H1 (cell line): ENCODE results near the gene MARCHF2. TPM values are rescaled to one million over a fixed set of nuclear protein-coding genes. Genes with fewer than 3 reads are reported as not detected.
A peak's percentile ranks its signal among the peaks of the same experiment; 100 is the strongest.

ENCODE experiments used
- CTCF ChIA-PET: fragments of 300-600 bp; sonication (Branson Sonifier 250); formaldehyde crosslinking; loops from one replicate; lab custom pipeline; 2021; ENCODE audit not compliant: partially characterized antibody; lab: Charles Lee
- POLR2A ChIA-PET: fragments of 300-600 bp; sonication (Branson Sonifier 250); formaldehyde crosslinking; loops from one replicate; lab custom pipeline; 2021; ENCODE audit warnings: inconsistent platforms; ENCODE audit not compliant: partially characterized antibody; lab: Charles Lee
- DNase-seq, 2 experiments: peaks; one replicate each; pipeline versions ENCODE4 v3.0.0 to v3.0.0-alpha.2; 2010 to 2022; ENCODE audit warnings: low spot score in 2 of 2, low read depth in 1 of 2, mixed read lengths in 1 of 2
- FAIRE-seq: peaks from 2 replicates; lab custom pipeline; 2011; peaks lifted over from hg19 to GRCh38; lab: Jason Lieb, UNC
- H2AFZ ChIP-seq: 2 replicates; pipeline ENCODE4 v1.8.1; 2012; ENCODE audit warnings: low read length, inconsistent platforms
- H2AK5ac ChIP-seq: 2 replicates; pipeline ENCODE4 v1.6.1; 2013; ENCODE audit warnings: low read depth, low read length
- H2BK120ac ChIP-seq: replicated peaks from 2 replicates; pipeline ENCODE3; 2013; ENCODE audit warnings: low read depth, low read length, inconsistent platforms
- H2BK12ac ChIP-seq: 2 replicates; pipeline ENCODE4 v1.6.1; 2013; ENCODE audit warnings: low read depth, low read length
- H2BK15ac ChIP-seq: 2 replicates; pipeline ENCODE4 v1.6.1; 2013; ENCODE audit warnings: low read length
- H2BK20ac ChIP-seq: 2 replicates; pipeline ENCODE4 v1.6.1; 2013; ENCODE audit warnings: low read length
- H2BK5ac ChIP-seq: 2 replicates; pipeline ENCODE4 v1.6.1; 2013; ENCODE audit warnings: low read depth, low read length
- H3K14ac ChIP-seq: 2 replicates; pipeline ENCODE4 v1.6.1; 2013; ENCODE audit warnings: inconsistent platforms; ENCODE audit not compliant: insufficient read length
- H3K18ac ChIP-seq: 2 replicates; pipeline ENCODE4 v1.6.1; 2013; ENCODE audit warnings: low read length; ENCODE audit errors: extremely low read depth
- H3K23ac ChIP-seq: 2 replicates; pipeline ENCODE4 v1.6.1; 2013; ENCODE audit warnings: inconsistent platforms; ENCODE audit not compliant: insufficient read length
- H3K23me2 ChIP-seq: 2 replicates; pipeline ENCODE4 v1.6.1; 2013; ENCODE audit warnings: low read depth, low read length
- H3K27ac ChIP-seq: 2 replicates; pipeline ENCODE4 v1.6.1; 2011; ENCODE audit warnings: low read depth, low read length, inconsistent platforms
- H3K27me3 ChIP-seq, 4 experiments: replicated peaks in 1 of 4; 1 replicate in 1 of 4; 2 replicates in 3 of 4; pipeline versions ENCODE4 v1.6.1 to v1.8.1; 2011 to 2013; ENCODE audit warnings: low read length in 3 of 4, mild to moderate bottlenecking in 3 of 4, inconsistent platforms in 2 of 4, mixed read lengths in 2 of 4, moderate library complexity in 1 of 4; ENCODE audit not compliant: control insufficient read depth in 3 of 4, insufficient read depth in 3 of 4; ENCODE audit errors: extremely low read depth in 1 of 4
- H3K36me3 ChIP-seq, 4 experiments: 2 replicates each; pipeline versions ENCODE4 v1.6.1 to v1.8.1; 2011 to 2013; ENCODE audit warnings: mild to moderate bottlenecking in 4 of 4, low read length in 3 of 4, moderate library complexity in 2 of 4, control low read depth in 1 of 4, inconsistent platforms in 1 of 4; ENCODE audit not compliant: insufficient read depth in 4 of 4, control insufficient read depth in 2 of 4
- H3K4ac ChIP-seq: replicated peaks from 2 replicates; pipeline ENCODE3; 2013; ENCODE audit warnings: low read length, low read depth, mixed read lengths, inconsistent platforms; ENCODE audit not compliant: insufficient read length
- H3K4me1 ChIP-seq, 4 experiments: replicated peaks in 1 of 4; 1 replicate in 1 of 4; 2 replicates in 3 of 4; pipeline versions ENCODE4 v1.6.1 to v1.8.1; 2011 to 2013; ENCODE audit warnings: low read length in 3 of 4, inconsistent platforms in 2 of 4, mixed read lengths in 1 of 4; ENCODE audit not compliant: insufficient read depth in 4 of 4, control insufficient read depth in 3 of 4
- H3K4me2 ChIP-seq, 2 experiments: 2 replicates each; pipeline versions ENCODE4 v1.6.1 to v1.8.1; 2011 to 2013; ENCODE audit warnings: low read depth in 2 of 2, low read length in 2 of 2, control low read depth in 1 of 2, inconsistent platforms in 1 of 2, mild to moderate bottlenecking in 1 of 2; ENCODE audit not compliant: insufficient read depth in 1 of 2
- H3K4me3 ChIP-seq, 4 experiments: fragments of 200-600, 300-600 bp in 1 of 4; sonication (generic), shearing (Covaris generic), sonication (Bioruptor Twin) in 1 of 4; 2 replicates each; pipeline versions ENCODE4 v1.5.1 to v1.8.1; 2011 to 2016; ENCODE audit warnings: low read length in 4 of 4, low read depth in 3 of 4, control low read depth in 2 of 4, inconsistent platforms in 2 of 4, mild to moderate bottlenecking in 2 of 4, mixed read lengths in 1 of 4, moderate library complexity in 1 of 4; ENCODE audit not compliant: insufficient read depth in 2 of 4; ENCODE audit errors: extremely low read depth in 1 of 4
- H3K56ac ChIP-seq: replicated peaks from 2 replicates; pipeline ENCODE3; 2013; ENCODE audit warnings: low read depth, mild to moderate bottlenecking, mixed read lengths, low read length, inconsistent platforms; ENCODE audit not compliant: insufficient read length
- H3K79me1 ChIP-seq: 2 replicates; pipeline ENCODE4 v1.6.1; 2013; ENCODE audit warnings: low read depth, low read length, control low read depth
- H3K79me2 ChIP-seq, 2 experiments: 2 replicates each; pipeline versions ENCODE4 v1.6.1 to v1.8.1; 2012 to 2013; ENCODE audit warnings: low read length in 2 of 2, mild to moderate bottlenecking in 2 of 2, inconsistent platforms in 1 of 2; ENCODE audit not compliant: insufficient read depth in 2 of 2, control insufficient read depth in 1 of 2
- H3K9ac ChIP-seq, 4 experiments: replicated peaks in 1 of 4; 1 replicate in 1 of 4; 2 replicates in 3 of 4; pipeline versions ENCODE4 v1.6.1 to v1.8.1; 2011 to 2013; ENCODE audit warnings: low read depth in 3 of 4, low read length in 3 of 4, control low read depth in 2 of 4, mild to moderate bottlenecking in 2 of 4, moderate library complexity in 2 of 4, inconsistent platforms in 1 of 4; ENCODE audit errors: extremely low read depth in 1 of 4
- H3K9me3 ChIP-seq, 2 experiments: 2 replicates each; pipeline versions ENCODE4 v1.6.1 to v1.8.1; 2012 to 2013; ENCODE audit warnings: mild to moderate bottlenecking in 2 of 2, moderate library complexity in 2 of 2, control low read depth in 1 of 2, inconsistent platforms in 1 of 2, low read depth in 1 of 2, low read length in 1 of 2, mixed read lengths in 1 of 2; ENCODE audit not compliant: insufficient read depth in 2 of 2
- H4K20me1 ChIP-seq, 2 experiments: replicated peaks in 1 of 2; 2 replicates each; pipeline versions ENCODE3 to v1.8.1; 2011 to 2013; ENCODE audit warnings: inconsistent platforms in 2 of 2, low read length in 2 of 2, mild to moderate bottlenecking in 1 of 2; ENCODE audit not compliant: insufficient read depth in 2 of 2, control insufficient read depth in 1 of 2
- H4K5ac ChIP-seq: 2 replicates; pipeline ENCODE4 v1.6.1; 2013; ENCODE audit warnings: low read length, low read depth, mixed read lengths, inconsistent platforms; ENCODE audit not compliant: insufficient read length
- H4K8ac ChIP-seq: 2 replicates; pipeline ENCODE4 v1.8.0; 2013; ENCODE audit warnings: mild to moderate bottlenecking, moderate library complexity, low read length, inconsistent platforms; ENCODE audit not compliant: insufficient read depth; ENCODE audit errors: extremely low read depth
- H4K91ac ChIP-seq: replicated peaks from 2 replicates; pipeline ENCODE3; 2013; ENCODE audit warnings: low read length, mixed read lengths, inconsistent platforms; ENCODE audit not compliant: insufficient read length
- BCL11A ChIP-seq, 2 experiments: IDR thresholded peaks; one replicate each; pipeline ENCODE4 v1.6.1; 2011; ENCODE audit warnings: low read depth in 2 of 2, low read length in 2 of 2, mild to moderate bottlenecking in 2 of 2
- E2F6 ChIP-seq: IDR thresholded peaks from 2 replicates; pipeline ENCODE4 v1.6.1; 2012; ENCODE audit warnings: inconsistent platforms
- POLR2AphosphoS5 ChIP-seq: IDR thresholded peaks from 2 replicates; pipeline ENCODE4 v1.6.1; 2011; ENCODE audit warnings: low read depth, low read length
- SIRT6 ChIP-seq: IDR thresholded peaks from one replicate; pipeline ENCODE4 v1.7.1; 2012; ENCODE audit warnings: low read length, inconsistent platforms
- SP1 ChIP-seq: IDR thresholded peaks from 2 replicates; pipeline ENCODE4 v1.6.1; 2011; ENCODE audit warnings: low read depth, low read length
- WGBS, 2 experiments: shearing (Covaris generic) in 1 of 2; methylation state at CpG; one replicate each; pipeline versions ENCODE4 v1.1.6 to v1.1.7; 2013 to 2015; ENCODE audit warnings: low lambda C conversion rate in 2 of 2, mixed read lengths in 2 of 2, inconsistent platforms in 1 of 2, low coverage in 1 of 2, missing lambda C conversion rate in 1 of 2; ENCODE audit not compliant: insufficient replicate concordance in 2 of 2, insufficient coverage in 1 of 2, insufficient read length in 1 of 2; ENCODE audit errors: extremely low coverage in 1 of 2, missing lambda C conversion rate in 1 of 2; 5-methylcytosine and 5-hydroxymethylcytosine counted together
- polyA plus RNA-seq, 7 experiments: library from polyadenylated mRNA; depleted of rRNA in 3 of 7; stranded (reverse) in 5 of 7; unstranded in 2 of 7; fragments of >200 nt in 5 of 7; fragments of 200-250 nt in 2 of 7; gene quantifications; 1 replicate in 5 of 7; 2 replicates in 1 of 7; 4 replicates in 1 of 7; pipeline versions ENCODE4 v1.2.1 to v1.2.3, GENCODE V29; 2011 to 2013; ENCODE audit warnings: missing spikeins in 2 of 7, mixed read lengths in 2 of 7
- total RNA-seq: library from RNA; stranded (reverse); fragmentation: NEBNext Ultra II Directional; extraction: Animal tissue kit (Norgen Biotek cat#: 25700); gene quantifications from 2 replicates; pipeline ENCODE4 v1.2.1, GENCODE V29; 2021

Gene MARCHF2
- total and polyA plus RNA-seq, 2 of the 8 experiments (the other 6 are each of a cell fraction or from before 2014, with no cell fraction given): 18.5 to 46.2 TPM

GRCh38 chr19:8487137-8487851, 74.2 kb downstream of the MARCHF2 start:
- H3K23ac ChIP-seq: no peak overlapping the region
- TF ChIP-seq SP1: no peak
- TF ChIP-seq POLR2AphosphoS5: peak; percentile 29; the same call in 1 of the 2 replicates
- no peak for TF ChIP-seq BCL11A (IDR thresholded peaks at IDR 0.05; ENCODE audit: low read depth in 2 of 2, low read length in 2 of 2)
- TF ChIP-seq E2F6: no peak
- TF ChIP-seq SIRT6: no peak
- H2BK15ac ChIP-seq: no peak overlapping the region
- ChIA-PET CTCF (interaction anchor here (0.8 to 1.8 kb wide), 7 partner anchors 8 to 92 kb away, joined by 3 to 5 read pairs (median 3); no protein-coding TSS in a partner anchor), POLR2A (interaction anchor here (0.8 to 2.7 kb wide), 9 partner anchors 8 to 97 kb away, joined by 3 to 11 read pairs (median 4); partner anchors contain the start of genes PRAM1 and RAB11B)
- H2BK20ac ChIP-seq: no peak overlapping the region
- peaks cover 0 to 2% (median 0%) of the 10 kb centered on the region in 4 experiments; a peak in 1 of 7 replicates for H3K4me1 ChIP-seq
- no peaks in the 10 kb centered on the region for H3K27me3 ChIP-seq
- H3K18ac ChIP-seq: no peak overlapping the region
- H3K36me3 ChIP-seq: peaks cover 28 to 66% (median 50%) of the 10 kb centered on the region in 4 experiments
- no peak overlapping the region for H3K14ac ChIP-seq
- no peak overlapping the region for H3K56ac ChIP-seq
- H3K27ac ChIP-seq: no peak overlapping the region
- peak overlapping the region; percentile 7; the same call in 1 of the 2 replicates for H4K8ac ChIP-seq
- H4K91ac ChIP-seq: no peak overlapping the region
- H3K23me2 ChIP-seq: no peaks in the 10 kb centered on the region
- no peak overlapping the region for H3K4ac ChIP-seq
- peaks cover 9 to 39% of the 10 kb centered on the region in 2 experiments for H4K20me1 ChIP-seq
- H3K79me1 ChIP-seq: peaks cover 10% of the 10 kb centered on the region; the same call in 1 of the 2 replicates
- no peak overlapping the region for H3K9ac ChIP-seq
- H2BK12ac ChIP-seq: no peak overlapping the region
- H2BK5ac ChIP-seq: no peak overlapping the region
- no peak overlapping the region for H4K5ac ChIP-seq
- H3K79me2 ChIP-seq: peaks cover 0 to 23% of the 10 kb centered on the region in 2 experiments; a peak in 2 of 4 replicates
- no peaks in the 10 kb centered on the region for H3K9me3 ChIP-seq
- no peak overlapping the region for H3K4me3 ChIP-seq
- no peak overlapping the region for H2AFZ ChIP-seq
- no peak for DNase-seq
- FAIRE-seq: no peak
- H2BK120ac ChIP-seq: no peak overlapping the region
- no peak overlapping the region for H3K4me2 ChIP-seq
- H2AK5ac ChIP-seq: no peak overlapping the region
- WGBS, 2 experiments: 97% methylated on average over 13 of the region's 13 CpGs; no CpG with 5 or more reads in 1 of the 2 experiments
